IPS DF 6.9 (cell line): Measurements from ENCODE around the gene IRF9.

Source experiments
- DNase-seq: peaks from one replicate; pipeline ENCODE4 v3.0.0-alpha.2; 2013; ENCODE audit warnings: low read depth, low spot score
- H3K27ac ChIP-seq: one replicate; pipeline ENCODE4 v1.5.1; 2013; ENCODE audit warnings: low read length, control low read depth
- H3K27me3 ChIP-seq: 2 replicates; pipeline ENCODE4 v1.6.1; 2013; ENCODE audit warnings: mild to moderate bottlenecking, low read length; ENCODE audit not compliant: control insufficient read depth, insufficient read depth
- H3K36me3 ChIP-seq: 2 replicates; pipeline ENCODE4 v1.6.1; 2013; ENCODE audit warnings: low read length; ENCODE audit not compliant: control insufficient read depth, insufficient read depth
- H3K4me1 ChIP-seq: 2 replicates; pipeline ENCODE4 v1.6.1; 2013; ENCODE audit warnings: low read length; ENCODE audit not compliant: control insufficient read depth, insufficient read depth
- H3K4me3 ChIP-seq: 2 replicates; pipeline ENCODE4 v1.5.1; 2013; ENCODE audit warnings: mild to moderate bottlenecking, low read length
- H3K9me3 ChIP-seq: 2 replicates; pipeline ENCODE4 v1.6.1; 2013; ENCODE audit warnings: low read length, inconsistent platforms; ENCODE audit not compliant: control insufficient read depth, insufficient read depth
- WGBS: extraction: QIAGEN DNeasy Blood & Tissue Kit; methylation state at CpG from one replicate; pipeline ENCODE4 v1.1.7; 2013; ENCODE audit warnings: mixed read lengths, missing lambda C conversion rate; ENCODE audit not compliant: insufficient read length, insufficient coverage; 5-methylcytosine and 5-hydroxymethylcytosine counted together

IRF9 gene

GRCh38 chr14:24178399-24179178, 17.5 kb downstream of the IRF9 start:
- no peaks in the 10 kb centered on the region for H3K4me1 ChIP-seq
- no peak overlapping the region for H3K4me3 ChIP-seq
- H3K36me3 ChIP-seq: peaks cover 42% of the 10 kb centered on the region
- H3K9me3 ChIP-seq: no peaks in the 10 kb centered on the region
- H3K27ac ChIP-seq: no peak overlapping the region
- no peak for DNase-seq
- no peaks in the 10 kb centered on the region for H3K27me3 ChIP-seq
- WGBS: no CpG with 5 or more reads among the region's 12 CpGs

GRCh38 chr14:24179294-24179960, 18.4 kb downstream of the IRF9 start:
- WGBS: no CpG with 5 or more reads among the region's 14 CpGs
- Histone ChIP-seq H3K4me3 (no peak overlapping the region), H3K27ac (no peak overlapping the region), H3K9me3 (no peaks in the 10 kb centered on the region), H3K27me3 (no peaks in the 10 kb centered on the region), H3K36me3 (peaks cover 50% of the 10 kb centered on the region), H3K4me1 (no peaks in the 10 kb centered on the region)
- no peak for DNase-seq

GRCh38 chr14:24179961-24180796, 19.1 kb downstream of the IRF9 start:
- peaks cover 57% of the 10 kb centered on the region for H3K36me3 ChIP-seq
- H3K27me3 ChIP-seq: no peaks in the 10 kb centered on the region
- DNase-seq: no peak
- H3K4me3 ChIP-seq: no peak overlapping the region
- H3K27ac ChIP-seq: no peak overlapping the region
- H3K9me3 ChIP-seq: no peaks in the 10 kb centered on the region
- H3K4me1 ChIP-seq: no peaks in the 10 kb centered on the region
- WGBS: no CpG with 5 or more reads among the region's 18 CpGs

GRCh38 chr14:24181371-24182077, 20.5 kb downstream of the IRF9 start:
- no peak for DNase-seq
- Histone ChIP-seq H3K27ac (no peak overlapping the region), H3K4me1 (no peaks in the 10 kb centered on the region), H3K36me3 (peaks cover 67% of the 10 kb centered on the region), H3K4me3 (no peak overlapping the region), H3K27me3 (no peaks in the 10 kb centered on the region), H3K9me3 (no peaks in the 10 kb centered on the region)
- WGBS: no CpG with 5 or more reads among the region's 19 CpGs

GRCh38 chr14:24182110-24182882, 21.2 kb downstream of the IRF9 start:
- WGBS: no CpG with 5 or more reads among the region's 14 CpGs
- Histone ChIP-seq H3K27me3 (no peaks in the 10 kb centered on the region), H3K4me3 (no peak overlapping the region), H3K9me3 (no peaks in the 10 kb centered on the region), H3K27ac (no peak overlapping the region), H3K4me1 (no peaks in the 10 kb centered on the region), H3K36me3 (peaks cover 67% of the 10 kb centered on the region)
- no peak for DNase-seq

- peaks cover 64% of the 10 kb centered on the region for H3K36me3 ChIP-seq
- H3K27me3 ChIP-seq: no peaks in the 10 kb centered on the region
- WGBS: no CpG with 5 or more reads among the region's 15 CpGs
- no peaks in the 10 kb centered on the region for H3K4me1 ChIP-seq
- no peaks in the 10 kb centered on the region for H3K9me3 ChIP-seq
- no peak overlapping the region for H3K27ac ChIP-seq
- H3K4me3 ChIP-seq: no peak overlapping the region
- DNase-seq: no peak
These were observed 22.0 kb downstream of the IRF9 start for GRCh38 chr14:24183014-24183481.

GRCh38 chr14:24184104-24184970, 23.3 kb downstream of the IRF9 start:
- no peak for DNase-seq
- Histone ChIP-seq H3K36me3 (peaks cover 58% of the 10 kb centered on the region), H3K9me3 (no peaks in the 10 kb centered on the region), H3K4me1 (no peaks in the 10 kb centered on the region), H3K27ac (no peak overlapping the region), H3K4me3 (no peak overlapping the region), H3K27me3 (no peaks in the 10 kb centered on the region)
- no CpG with 5 or more reads among the region's 19 CpGs for WGBS

GRCh38 chr14:24185026-24185425, 24.0 kb downstream of the IRF9 start:
- H3K4me3 ChIP-seq: no peak overlapping the region
- no peak overlapping the region for H3K27ac ChIP-seq
- no peaks in the 10 kb centered on the region for H3K9me3 ChIP-seq
- no peaks in the 10 kb centered on the region for H3K4me1 ChIP-seq
- H3K36me3 ChIP-seq: peaks cover 51% of the 10 kb centered on the region
- no CpG with 5 or more reads among the region's 7 CpGs for WGBS
- H3K27me3 ChIP-seq: no peaks in the 10 kb centered on the region
- no peak for DNase-seq

GRCh38 chr14:24185741-24186140, 24.7 kb downstream of the IRF9 start:
- H3K27ac ChIP-seq: no peak overlapping the region
- H3K9me3 ChIP-seq: no peaks in the 10 kb centered on the region
- no peaks in the 10 kb centered on the region for H3K4me1 ChIP-seq
- no CpG with 5 or more reads among the region's 11 CpGs for WGBS
- H3K4me3 ChIP-seq: no peak overlapping the region
- H3K36me3 ChIP-seq: peaks cover 44% of the 10 kb centered on the region
- no peaks in the 10 kb centered on the region for H3K27me3 ChIP-seq
- no peak for DNase-seq
